Naive B cell (primary cell): ENCODE results near the gene CD72. TPM values are rescaled to one million over a fixed set of nuclear protein-coding genes. Genes with fewer than 3 reads are reported as not detected.

Source experiments
- ATAC-seq, 2 donors: fragments of 150-1000 bp; cut with Tn5 transposase; 2 replicates each; pipeline ENCODE4 v1.10.0; 2021; ENCODE audit warnings: low read depth in 2 of 2, mild to moderate bottlenecking in 2 of 2, moderate library complexity in 2 of 2
- DNase-seq: peaks from one replicate; pipeline ENCODE4 v3.0.0; 2022
- H3K27ac Mint-ChIP-seq, 6 donors: one replicate each; pipeline ENCODE4 v1.8.0; 2020 to 2022; ENCODE audit warnings: mild to moderate bottlenecking in 6 of 6, mixed read lengths in 6 of 6, moderate library complexity in 5 of 6, inconsistent platforms in 2 of 6
- H3K27me3 Mint-ChIP-seq, 3 donors: one replicate each; pipeline ENCODE4 v1.8.0; 2021 to 2022; ENCODE audit warnings: mixed read lengths in 3 of 3, mild to moderate bottlenecking in 1 of 3
- H3K36me3 Mint-ChIP-seq, 2 donors: one replicate each; pipeline ENCODE4 v1.8.0; 2020 to 2022; ENCODE audit warnings: mixed read lengths in 2 of 2, inconsistent platforms in 1 of 2, mild to moderate bottlenecking in 1 of 2
- H3K4me1 Mint-ChIP-seq, 3 donors: one replicate each; pipeline ENCODE4 v1.8.0; 2020 to 2022; ENCODE audit warnings: mixed read lengths in 3 of 3, inconsistent platforms in 1 of 3, mild to moderate bottlenecking in 1 of 3, moderate library complexity in 1 of 3
- H3K4me3 Mint-ChIP-seq, 8 donors: one replicate each; pipeline ENCODE4 v1.8.0; 2020 to 2022; ENCODE audit warnings: mild to moderate bottlenecking in 8 of 8, mixed read lengths in 8 of 8, moderate library complexity in 8 of 8, inconsistent platforms in 2 of 8
- H3K9me3 Mint-ChIP-seq, 7 donors: one replicate each; pipeline ENCODE4 v1.8.0; 2020 to 2022; ENCODE audit warnings: mixed read lengths in 7 of 7, mild to moderate bottlenecking in 5 of 7, inconsistent platforms in 2 of 7, moderate library complexity in 1 of 7
- polyA plus RNA-seq, 6 donors: library from polyadenylated mRNA; unstranded; fragments of 300-500 nt; fragmentation: Illumina TruSeq; gene quantifications; one replicate each; pipeline ENCODE4 v1.2.3, GENCODE V29; 2021; ENCODE audit warnings: low read depth in 6 of 6

Gene CD72
- polyA plus RNA-seq, 6 donors from 2014 or later: 293 to 418 (median 315) TPM

GRCh38 chr9:35562895-35563780, 55.1 kb downstream of the CD72 start:
- Mint-ChIP-seq H3K4me1 (peaks cover 11 to 13% (median 12%) of the 10 kb centered on the region in 3 donors), H3K27me3 (no peaks in the 10 kb centered on the region), H3K4me3 (no peak overlapping the region), H3K27ac (peak overlapping the region in 2 of 6 donors; percentile 47 to 96), H3K36me3 (peaks cover 0 to 9% of the 10 kb centered on the region in 2 donors), H3K9me3 (no peaks in the 10 kb centered on the region)
- no peak for ATAC-seq
- DNase-seq: no peak

GRCh38 chr9:35561468-35562261, 56.5 kb downstream of the CD72 start:
- DNase-seq: no peak
- H3K27me3 Mint-ChIP-seq: no peaks in the 10 kb centered on the region
- H3K36me3 Mint-ChIP-seq: peaks cover 0 to 9% of the 10 kb centered on the region in 2 donors
- H3K4me3 Mint-ChIP-seq: no peak overlapping the region
- ATAC-seq: no peak
- H3K9me3 Mint-ChIP-seq: no peaks in the 10 kb centered on the region
- peaks cover 11 to 13% (median 12%) of the 10 kb centered on the region in 3 donors for H3K4me1 Mint-ChIP-seq
- H3K27ac Mint-ChIP-seq: peak overlapping the region in 1 of 6 donors; percentile 39

GRCh38 chr9:35560625-35561337, 57.4 kb downstream of the CD72 start:
- H3K4me3 Mint-ChIP-seq: no peak overlapping the region
- H3K27ac Mint-ChIP-seq: no peak overlapping the region
- H3K36me3 Mint-ChIP-seq: peaks cover 0 to 9% of the 10 kb centered on the region in 2 donors
- no peaks in the 10 kb centered on the region for H3K9me3 Mint-ChIP-seq
- H3K4me1 Mint-ChIP-seq: peaks cover 8 to 13% (median 12%) of the 10 kb centered on the region in 3 donors
- no peaks in the 10 kb centered on the region for H3K27me3 Mint-ChIP-seq
- DNase-seq (no peak), ATAC-seq (no peak)

Other genes with a start within 250 kb of the CD72 start
- gene RUSC2, start 128.3 kb downstream of the CD72 start, polyA plus RNA-seq: not detected
- 10 to 100 TPM in 1 of 6 donors, 1 to 10 TPM in 5; 3.0 to 18.8 (median 6.8) TPM for gene TESK1, start 13.2 kb downstream of the CD72 start, polyA plus RNA-seq
- 100 to 1,000 TPM in 1 of 6 donors, 10 to 100 TPM in 5; 56.8 to 107 (median 73.5) TPM for gene SIT1, start 32.5 kb upstream of the CD72 start, polyA plus RNA-seq
- gene RMRP, start 39.6 kb upstream of the CD72 start, polyA plus RNA-seq: 10 to 100 TPM in 4 of 6 donors, not detected in 2; 41.0 to 72.3 (median 56.5) TPM
- gene CCDC107, start 39.9 kb upstream of the CD72 start, polyA plus RNA-seq: 10 to 100 TPM; 42.7 to 60.2 (median 51.5) TPM
- 1 to 10 TPM in 5 of 6 donors, under 1 TPM in 1; 0.90 to 4.0 (median 2.4) TPM for gene ARHGEF39, start 46.8 kb upstream of the CD72 start, polyA plus RNA-seq
- gene CA9, start 55.5 kb upstream of the CD72 start, polyA plus RNA-seq: not detected
- under 1 TPM in 1 of 6 donors, not detected in 5; 0.52 TPM for gene TPM2, start 71.5 kb upstream of the CD72 start, polyA plus RNA-seq
- gene TLN1, start 113.8 kb upstream of the CD72 start, polyA plus RNA-seq: 100 to 1,000 TPM in 1 of 6 donors, 10 to 100 TPM in 5; 15.6 to 128 (median 42.4) TPM
- 10 to 100 TPM; 24.8 to 41.0 (median 33.2) TPM for gene CREB3, start 114.3 kb upstream of the CD72 start, polyA plus RNA-seq
- gene GBA2, start 130.8 kb upstream of the CD72 start, polyA plus RNA-seq: 10 to 100 TPM; 31.7 to 49.1 (median 39.0) TPM
- 10 to 100 TPM in 1 of 6 donors, 1 to 10 TPM in 5; 1.9 to 14.2 (median 6.9) TPM for gene RGP1, start 130.9 kb upstream of the CD72 start, polyA plus RNA-seq
- 1 to 10 TPM in 5 of 6 donors, not detected in 1; 2.1 to 7.2 (median 3.6) TPM for gene MSMP, start 135.9 kb upstream of the CD72 start, polyA plus RNA-seq
- 1 to 10 TPM in 1 of 6 donors, under 1 TPM in 2, not detected in 3; 0.70 to 1.4 (median 0.72) TPM for gene NPR2, start 173.2 kb upstream of the CD72 start, polyA plus RNA-seq
- 1 to 10 TPM in 5 of 6 donors, not detected in 1; 1.2 to 1.7 (median 1.5) TPM for gene SPAG8, start 193.8 kb upstream of the CD72 start, polyA plus RNA-seq
- 100 to 1,000 TPM in 1 of 6 donors, 10 to 100 TPM in 5; 69.4 to 109 (median 79.0) TPM for gene HINT2, start 196.6 kb upstream of the CD72 start, polyA plus RNA-seq
- not detected for gene FAM221B, start 210.3 kb upstream of the CD72 start, polyA plus RNA-seq
- gene TMEM8B, start 210.8 kb upstream of the CD72 start, polyA plus RNA-seq: 1 to 10 TPM; 1.7 to 3.3 (median 2.3) TPM